ENCODE measurements around the gene CDK5RAP2. TPM values are rescaled to one million over a fixed set of nuclear protein-coding genes. Genes with fewer than 3 reads are reported as not detected.

The CDK5RAP2 gene
- total and polyA plus RNA-seq, 9 of the 15 experiments (the other 6 are each of a cell fraction or from before 2014, with no cell fraction given), result 19.9 to 68.8 (median 42.2) TPM

DNA sequence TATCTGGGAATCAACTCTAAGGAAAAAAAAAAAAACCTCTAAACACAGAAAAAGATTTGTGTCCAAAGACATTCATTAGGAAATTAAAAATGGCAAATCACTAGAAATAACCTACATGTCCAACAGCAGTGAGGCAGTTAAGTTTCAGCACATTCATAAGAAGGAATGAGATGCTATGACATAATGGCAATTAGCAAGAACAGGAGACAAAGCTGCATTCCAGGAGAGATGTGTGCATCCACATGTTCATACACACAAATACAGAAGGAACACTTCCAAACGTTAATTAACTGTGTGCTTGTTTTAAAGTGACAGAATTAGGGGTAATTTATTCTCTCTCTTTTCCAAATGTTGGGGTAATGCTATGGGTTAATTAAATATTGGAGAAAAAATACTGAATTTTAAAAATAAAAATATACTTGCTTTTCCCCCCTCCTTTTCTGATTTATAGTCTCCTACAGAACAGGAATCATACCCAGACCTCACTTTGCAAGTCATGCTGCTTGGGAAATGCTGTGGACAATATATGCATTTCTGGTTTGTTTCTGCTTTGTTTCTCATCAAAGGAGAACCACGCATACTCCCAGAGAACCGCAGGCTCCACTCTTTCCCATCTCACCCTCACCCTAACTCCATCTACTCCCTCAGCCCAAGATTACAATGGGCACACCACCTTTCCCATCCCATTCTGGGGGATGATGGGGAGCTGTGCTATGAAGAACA lies 114.1 kb downstream of the CDK5RAP2 start:
- Histone ChIP-seq H2AFZ (ENCODE audit: low read depth, low read length) (no peak overlapping the region), H3K36me3 (ENCODE audit: control insufficient read depth, insufficient read depth, low read length) (peaks cover 51% of the 10 kb centered on the region; the same call in 2 of the 3 replicates), H3K4me3 (no peak overlapping the region), H3K9me1 (ENCODE audit: control insufficient read depth, insufficient read depth, low read length) (no peaks in the 10 kb centered on the region), H3K79me2 (ENCODE audit: control insufficient read depth, insufficient read depth, low read length) (no peaks in the 10 kb centered on the region), H3K4me1 (replicated peaks in 1 of 2; ENCODE audit: control insufficient read depth in 2 of 2, insufficient read depth in 2 of 2, low read length in 2 of 2) (no peaks in the 10 kb centered on the region), H3K27ac (ENCODE audit: extremely low read depth, low read depth, low read length) (no peak overlapping the region), H4K20me1 (replicated peaks; ENCODE audit: control insufficient read depth, insufficient read depth, low read length) (no peaks in the 10 kb centered on the region), H3K4me2 (ENCODE audit: insufficient read depth, low read length) (no peak overlapping the region), H3K27me3 (ENCODE audit: control insufficient read depth in 2 of 2, insufficient read depth in 2 of 2, low read length in 2 of 2) (no peaks in the 10 kb centered on the region), H3K9me3 (replicated peaks; ENCODE audit: control insufficient read depth, insufficient read depth, low read depth, low read length) (no peaks in the 10 kb centered on the region), H3K9ac (ENCODE audit: insufficient read depth in 1 of 2, low read depth in 2 of 2, low read length in 2 of 2) (no peak overlapping the region)
- ATAC-seq, result no peak
- in situ Hi-C loops (cut with MboI), result loop anchor here (25.0 kb wide), 1 partner anchor 904 kb away; no protein-coding TSS in a partner anchor
- no peak for FAIRE-seq
- 65% methylated on average over 3 of the region's 3 CpGs for WGBS (ENCODE audit: insufficient coverage, low coverage, missing lambda C conversion rate)
- no peak for DNase-seq (ENCODE audit: extremely low read depth in 1 of 4, low spot score in 3 of 4)
- ChIA-PET CTCF (ENCODE audit: low intra/inter-chr PET ratio) (no interaction called here), POLR2A (no interaction called here)
- intact Hi-C loops (cut with micrococcal nuclease), result no loop called here
- BruUV-seq (replicated peaks), result no TSS peak
- TF ChIP-seq HDAC8 (tag; IDR thresholded peaks at IDR 0.05) (no peak), ZSCAN29 (IDR thresholded peaks at IDR 0.05) (no peak), ZNF75A (CRISPR knock-in tag; IDR thresholded peaks at IDR 0.05) (no peak), SMARCA4 (IDR thresholded peaks at IDR 0.05) (no peak), CXXC5 (CRISPR knock-in tag; IDR thresholded peaks at IDR 0.05) (no peak), RHOXF2B (CRISPR knock-in tag; conservative IDR thresholded peaks at IDR 0.05) (no peak), HOXB6 (CRISPR knock-in tag; IDR thresholded peaks at IDR 0.05; ENCODE audit: borderline replicate concordance) (no peak), CC2D1A (IDR thresholded peaks at IDR 0.05) (no peak), ZNF766 (CRISPR knock-in tag; conservative IDR thresholded peaks at IDR 0.05) (no peak), SLC30A9 (CRISPR knock-in tag; IDR thresholded peaks at IDR 0.05) (no peak), KLF1 (tag; IDR thresholded peaks at IDR 0.05) (no peak)
- TF ChIP-seq, protein P1, sequence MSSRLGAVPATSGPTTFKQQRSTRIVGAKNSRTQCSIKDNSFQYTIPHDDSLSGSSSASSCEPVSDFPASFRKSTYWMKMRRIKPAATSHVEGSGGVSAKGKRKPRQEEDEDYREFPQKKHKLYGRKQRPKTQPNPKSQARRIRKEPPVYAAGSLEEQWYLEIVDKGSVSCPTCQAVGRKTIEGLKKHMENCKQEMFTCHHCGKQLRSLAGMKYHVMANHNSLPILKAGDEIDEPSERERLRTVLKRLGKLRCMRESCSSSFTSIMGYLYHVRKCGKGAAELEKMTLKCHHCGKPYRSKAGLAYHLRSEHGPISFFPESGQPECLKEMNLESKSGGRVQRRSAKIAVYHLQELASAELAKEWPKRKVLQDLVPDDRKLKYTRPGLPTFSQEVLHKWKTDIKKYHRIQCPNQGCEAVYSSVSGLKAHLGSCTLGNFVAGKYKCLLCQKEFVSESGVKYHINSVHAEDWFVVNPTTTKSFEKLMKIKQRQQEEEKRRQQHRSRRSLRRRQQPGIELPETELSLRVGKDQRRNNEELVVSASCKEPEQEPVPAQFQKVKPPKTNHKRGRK (tag; IDR thresholded peaks at IDR 0.05), result no peak
- TF ChIP-seq, protein P2, sequence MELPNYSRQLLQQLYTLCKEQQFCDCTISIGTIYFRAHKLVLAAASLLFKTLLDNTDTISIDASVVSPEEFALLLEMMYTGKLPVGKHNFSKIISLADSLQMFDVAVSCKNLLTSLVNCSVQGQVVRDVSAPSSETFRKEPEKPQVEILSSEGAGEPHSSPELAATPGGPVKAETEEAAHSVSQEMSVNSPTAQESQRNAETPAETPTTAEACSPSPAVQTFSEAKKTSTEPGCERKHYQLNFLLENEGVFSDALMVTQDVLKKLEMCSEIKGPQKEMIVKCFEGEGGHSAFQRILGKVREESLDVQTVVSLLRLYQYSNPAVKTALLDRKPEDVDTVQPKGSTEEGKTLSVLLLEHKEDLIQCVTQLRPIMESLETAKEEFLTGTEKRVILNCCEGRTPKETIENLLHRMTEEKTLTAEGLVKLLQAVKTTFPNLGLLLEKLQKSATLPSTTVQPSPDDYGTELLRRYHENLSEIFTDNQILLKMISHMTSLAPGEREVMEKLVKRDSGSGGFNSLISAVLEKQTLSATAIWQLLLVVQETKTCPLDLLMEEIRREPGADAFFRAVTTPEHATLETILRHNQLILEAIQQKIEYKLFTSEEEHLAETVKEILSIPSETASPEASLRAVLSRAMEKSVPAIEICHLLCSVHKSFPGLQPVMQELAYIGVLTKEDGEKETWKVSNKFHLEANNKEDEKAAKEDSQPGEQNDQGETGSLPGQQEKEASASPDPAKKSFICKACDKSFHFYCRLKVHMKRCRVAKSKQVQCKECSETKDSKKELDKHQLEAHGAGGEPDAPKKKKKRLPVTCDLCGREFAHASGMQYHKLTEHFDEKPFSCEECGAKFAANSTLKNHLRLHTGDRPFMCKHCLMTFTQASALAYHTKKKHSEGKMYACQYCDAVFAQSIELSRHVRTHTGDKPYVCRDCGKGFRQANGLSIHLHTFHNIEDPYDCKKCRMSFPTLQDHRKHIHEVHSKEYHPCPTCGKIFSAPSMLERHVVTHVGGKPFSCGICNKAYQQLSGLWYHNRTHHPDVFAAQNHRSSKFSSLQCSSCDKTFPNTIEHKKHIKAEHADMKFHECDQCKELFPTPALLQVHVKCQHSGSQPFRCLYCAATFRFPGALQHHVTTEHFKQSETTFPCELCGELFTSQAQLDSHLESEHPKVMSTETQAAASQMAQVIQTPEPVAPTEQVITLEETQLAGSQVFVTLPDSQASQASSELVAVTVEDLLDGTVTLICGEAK (IDR thresholded peaks at IDR 0.05), result no peak
- TF ChIP-seq, protein P2 (CRISPR knock-in tag; IDR thresholded peaks at IDR 0.05), result no peak

All from K562 (cell line).